Subcutaneous adipose tissue (tissue), 4 donors: ENCODE measurements around the gene ZNF181. TPM values are rescaled to one million over a fixed set of nuclear protein-coding genes. Genes with fewer than 3 reads are reported as not detected.

Source experiments
- CTCF ChIP-seq: fragments of 450-650 bp; IDR thresholded peaks from one replicate; pipeline ENCODE4 v1.5.1; 2016; ENCODE audit warnings: low read depth, mild to moderate bottlenecking, control low read depth, antibody characterized with exemption, moderate library complexity
- total RNA-seq, 4 donors: library from RNA; depleted of rRNA; stranded (reverse); fragments of >200 nt; gene quantifications; one replicate each; pipeline ENCODE4 v1.1.0, GENCODE V29; 2016

ZNF181 gene
- total RNA-seq, 4 donors from 2014 or later: 17.3 to 23.3 (median 21.0) TPM

GRCh38 chr19:34711890-34712289, 22.2 kb upstream of the ZNF181 start:
- TF ChIP-seq CTCF: no peak

DNA sequence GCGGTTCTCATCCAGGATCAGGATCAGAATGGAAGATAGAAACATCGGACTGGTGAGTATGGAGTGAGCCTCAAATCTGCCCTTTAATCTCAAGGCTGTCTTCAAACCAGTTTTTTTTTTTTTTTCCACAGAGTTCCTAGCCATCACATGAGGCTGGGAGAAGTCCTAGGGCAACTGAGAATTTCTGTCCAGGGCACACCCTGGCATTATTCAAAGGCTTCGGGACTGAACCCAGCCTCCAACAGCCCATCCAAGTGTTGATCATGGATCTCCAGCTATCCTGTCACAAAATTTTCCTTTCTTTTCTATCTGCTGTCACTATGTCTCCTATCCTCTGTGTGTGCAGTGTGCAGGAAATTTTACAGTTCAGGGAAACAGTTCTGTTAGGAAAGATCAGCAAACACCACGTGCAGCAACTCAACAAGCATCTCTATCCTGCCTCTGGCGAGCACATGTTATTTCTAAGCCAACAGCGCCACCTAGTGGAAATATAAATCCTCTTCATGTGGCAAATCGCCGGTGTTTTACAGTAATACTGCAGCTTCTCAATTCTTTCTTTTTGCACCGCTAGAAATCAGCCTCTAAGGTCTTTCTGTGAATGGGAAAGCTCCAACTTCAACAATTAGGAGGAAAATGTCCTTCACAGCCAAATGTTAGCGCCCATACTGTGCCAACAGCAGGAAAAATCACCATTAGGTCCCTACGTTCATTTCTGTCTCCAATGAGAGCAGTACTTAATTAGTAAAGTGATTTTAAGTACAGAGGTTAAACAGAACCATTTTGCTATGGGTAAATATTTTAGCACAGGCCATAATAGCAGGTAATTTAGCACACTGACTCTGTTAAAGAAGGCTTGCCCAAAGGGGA, 21.4 kb upstream of the ZNF181 start:
- no peak for TF ChIP-seq CTCF

GRCh38 chr19:34713262-34713637, 20.8 kb upstream of the ZNF181 start:
- TF ChIP-seq CTCF: no peak

GRCh38 chr19:34715357-34715756, 18.7 kb upstream of the ZNF181 start:
- no peak for TF ChIP-seq CTCF

GRCh38 chr19:34722353-34722752, 11.7 kb upstream of the ZNF181 start:
- no peak for TF ChIP-seq CTCF

DNA sequence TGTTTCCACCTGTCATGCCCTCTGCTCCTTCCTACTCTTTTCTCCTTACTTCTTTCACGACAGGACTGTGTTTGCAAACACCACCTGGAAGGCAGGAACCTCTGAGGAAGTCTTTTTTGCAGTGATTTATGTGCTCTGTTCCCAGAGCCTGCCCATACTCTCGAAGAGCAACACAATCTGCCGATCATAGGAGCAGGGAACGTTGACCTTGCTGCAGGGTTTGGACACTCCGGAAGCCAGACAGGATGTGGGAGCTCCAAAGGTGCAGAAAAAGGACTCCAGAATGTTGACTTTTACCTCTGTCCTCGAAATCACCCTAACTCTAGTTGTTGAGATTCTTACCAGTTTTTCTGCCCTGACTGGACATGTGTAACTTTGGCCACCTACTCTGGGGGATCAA, 8.6 kb upstream of the ZNF181 start:
- TF ChIP-seq CTCF: no peak

DNA sequence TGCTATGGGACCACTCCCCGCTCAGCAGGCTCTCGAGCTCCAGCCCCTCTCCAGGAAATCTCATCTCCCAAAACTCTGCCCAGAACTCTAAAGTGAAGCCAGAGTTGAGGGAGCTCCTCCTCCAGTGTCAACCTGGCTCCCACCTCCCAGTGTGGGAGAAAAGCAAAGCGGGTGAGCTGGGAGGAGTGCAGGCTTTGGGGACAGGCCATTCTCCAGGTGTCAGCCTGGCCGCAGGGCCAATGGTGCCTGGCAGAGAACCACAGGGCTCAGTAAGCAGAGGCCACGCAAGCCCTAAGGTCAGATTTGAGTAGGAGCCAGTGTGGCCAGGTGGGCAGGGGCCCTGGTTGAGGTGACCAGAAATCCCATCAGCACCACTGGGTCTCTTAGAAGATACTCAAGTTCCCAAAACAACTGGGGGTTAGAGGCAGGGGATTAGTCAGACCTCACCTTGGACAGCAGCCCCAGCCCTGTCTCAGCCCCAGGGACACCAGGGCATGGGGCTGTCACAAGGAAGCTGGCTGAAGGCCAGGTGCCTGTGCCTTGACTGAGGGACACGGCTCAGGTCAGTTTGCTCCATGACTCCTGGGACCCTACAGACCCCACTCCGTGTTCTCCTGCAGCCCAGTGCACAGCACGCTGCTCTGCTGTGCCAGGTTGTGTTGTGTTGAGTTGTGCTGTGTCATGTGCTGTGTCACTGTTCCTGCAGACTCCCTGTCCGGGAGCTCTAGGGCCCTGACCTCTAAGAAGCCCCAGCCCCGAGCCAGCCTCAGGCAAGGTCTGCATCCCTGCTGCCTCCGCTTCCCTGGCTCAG, 2.8 kb upstream of the ZNF181 start:
- no peak for TF ChIP-seq CTCF
